Large intestine (tissue), 3 donors: Measurements from ENCODE around the gene CLSTN2. TPM values are rescaled to one million over a fixed set of nuclear protein-coding genes. Genes with fewer than 3 reads are reported as not detected.

ENCODE experiments used
- DNase-seq, 2 donors: peaks; one replicate each; pipeline versions ENCODE4 v3.0.0 to v3.0.0-alpha.2; 2013
- H3K27ac ChIP-seq: one replicate; pipeline ENCODE4 v1.5.1; 2013; ENCODE audit warnings: low read length
- H3K27me3 ChIP-seq: 2 replicates; pipeline ENCODE4 v1.6.1; 2013; ENCODE audit warnings: low read length; ENCODE audit not compliant: control insufficient read depth, insufficient read depth
- H3K36me3 ChIP-seq: 2 replicates; pipeline ENCODE4 v1.6.1; 2013; ENCODE audit warnings: low read length; ENCODE audit not compliant: control insufficient read depth, insufficient read depth
- H3K4me1 ChIP-seq: one replicate; pipeline ENCODE4 v1.6.1; 2013; ENCODE audit warnings: low read length; ENCODE audit not compliant: control insufficient read depth, insufficient read depth
- H3K4me3 ChIP-seq: one replicate; pipeline ENCODE4 v1.5.1; 2013; ENCODE audit warnings: low read length
- H3K9me3 ChIP-seq: one replicate; pipeline ENCODE4 v1.6.1; 2013; ENCODE audit warnings: mild to moderate bottlenecking, low read depth, low read length, moderate library complexity; ENCODE audit not compliant: control insufficient read depth
- WGBS: methylation state at CpG from one replicate; pipeline ENCODE4 v1.1.5; 2013; ENCODE audit warnings: low lambda C conversion rate; ENCODE audit not compliant: insufficient coverage; 5-methylcytosine and 5-hydroxymethylcytosine counted together
- polyA plus RNA-seq: library from polyadenylated mRNA; unstranded; fragments of 120-200 nt; gene quantifications from one replicate; pipeline ENCODE4 v1.2.1, GENCODE V29; 2013

The CLSTN2 gene
- polyA plus RNA-seq, 1 donor = 1.8 TPM

DNA sequence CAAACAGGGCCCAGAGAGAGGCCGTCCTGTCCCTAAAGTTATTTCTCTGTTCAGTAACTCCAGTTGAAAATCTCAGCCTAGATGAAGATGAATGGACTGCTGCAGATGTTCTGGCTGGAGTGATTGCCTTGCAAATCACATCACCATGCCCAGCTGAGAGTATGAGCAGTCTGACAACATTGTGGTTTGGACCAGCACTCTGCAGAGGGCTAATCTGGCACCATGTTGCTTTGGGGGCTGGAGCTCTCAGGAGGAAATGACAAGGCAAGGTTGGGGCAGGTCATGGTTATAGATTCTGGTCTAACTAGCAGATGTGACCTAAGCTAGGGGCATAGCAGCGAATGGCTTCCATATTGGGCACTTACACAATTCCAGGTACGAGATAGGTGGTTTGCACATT lies 314.2 kb downstream of the CLSTN2 start:
- H3K27me3 ChIP-seq = peaks cover 2% of the 10 kb centered on the region
- no peaks in the 10 kb centered on the region for H3K9me3 ChIP-seq
- no peak overlapping the region for H3K27ac ChIP-seq
- no CpG with 5 or more reads among the region's 3 CpGs for WGBS
- no peak for DNase-seq
- H3K36me3 ChIP-seq = no peaks in the 10 kb centered on the region
- H3K4me3 ChIP-seq = no peak overlapping the region
- H3K4me1 ChIP-seq = no peaks in the 10 kb centered on the region

DNA sequence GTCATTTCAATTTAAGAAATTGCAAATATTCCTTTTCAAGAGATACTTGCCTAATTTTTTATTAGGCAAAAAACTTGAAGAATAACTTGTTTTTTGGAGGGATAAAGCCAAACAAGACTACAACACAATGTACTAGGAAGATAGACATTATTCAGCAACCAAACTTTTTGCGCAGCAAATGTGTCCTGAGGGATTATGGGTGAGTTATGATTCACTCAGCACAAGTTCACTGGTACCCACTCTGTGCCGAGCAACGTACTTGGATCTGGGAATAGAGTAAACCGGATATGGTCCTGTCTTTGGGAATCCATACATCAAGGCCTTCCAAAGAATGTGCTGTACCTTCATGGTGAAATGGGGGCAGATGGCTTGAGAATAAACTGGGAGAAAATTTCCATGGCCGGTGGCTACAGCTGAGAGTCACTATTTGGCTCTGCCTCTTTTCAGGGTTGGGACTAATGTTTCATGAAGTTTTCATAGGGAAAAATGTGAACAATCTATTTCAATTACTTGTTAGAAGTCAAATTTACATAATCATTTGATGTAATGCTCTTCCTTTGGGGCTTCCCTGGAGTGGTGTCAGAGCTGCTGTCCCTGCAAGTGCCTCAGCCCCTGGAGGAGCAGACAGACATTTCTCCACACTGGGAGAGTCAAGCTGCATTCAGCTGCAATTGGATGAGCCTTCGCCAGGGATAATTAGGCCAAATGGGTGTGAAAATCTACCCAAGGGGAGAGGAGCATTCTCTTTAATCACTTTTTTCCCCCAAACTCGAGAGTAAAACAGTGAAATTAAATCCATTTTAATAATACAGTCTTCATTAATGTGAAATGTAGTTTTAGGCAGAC lies 315.2 kb downstream of the CLSTN2 start:
- no peak for DNase-seq
- Histone ChIP-seq H3K4me1 (no peaks in the 10 kb centered on the region), H3K9me3 (no peaks in the 10 kb centered on the region), H3K27me3 (peaks cover 2% of the 10 kb centered on the region), H3K27ac (no peak overlapping the region), H3K36me3 (no peaks in the 10 kb centered on the region), H3K4me3 (no peak overlapping the region)
- WGBS = 63% methylated on average over 1 of the region's 7 CpGs

DNA sequence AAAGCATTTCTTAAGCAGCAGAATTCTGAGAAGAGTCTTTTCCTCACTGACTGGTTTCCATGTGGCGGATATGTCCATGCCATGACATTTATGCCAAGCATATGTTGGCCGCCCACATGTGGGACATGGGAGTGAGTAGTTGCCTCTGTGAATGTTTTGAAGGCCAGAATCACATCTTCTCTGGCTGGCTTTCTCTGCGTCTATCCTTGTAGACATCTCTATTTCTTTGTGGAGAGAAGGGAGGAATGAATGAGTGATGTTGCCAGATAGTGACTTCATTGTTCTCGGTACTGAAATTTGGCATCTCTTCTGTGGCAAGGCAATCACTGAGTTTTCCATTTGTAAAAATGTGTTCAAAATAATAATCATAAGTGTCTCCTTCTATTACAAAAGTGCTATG lies 316.0 kb downstream of the CLSTN2 start:
- Histone ChIP-seq H3K4me1 (no peaks in the 10 kb centered on the region), H3K27ac (no peak overlapping the region), H3K27me3 (peaks cover 2% of the 10 kb centered on the region), H3K36me3 (no peaks in the 10 kb centered on the region), H3K9me3 (no peaks in the 10 kb centered on the region), H3K4me3 (no peak overlapping the region)
- DNase-seq = no peak
- no CpG with 5 or more reads among the region's 4 CpGs for WGBS

DNA sequence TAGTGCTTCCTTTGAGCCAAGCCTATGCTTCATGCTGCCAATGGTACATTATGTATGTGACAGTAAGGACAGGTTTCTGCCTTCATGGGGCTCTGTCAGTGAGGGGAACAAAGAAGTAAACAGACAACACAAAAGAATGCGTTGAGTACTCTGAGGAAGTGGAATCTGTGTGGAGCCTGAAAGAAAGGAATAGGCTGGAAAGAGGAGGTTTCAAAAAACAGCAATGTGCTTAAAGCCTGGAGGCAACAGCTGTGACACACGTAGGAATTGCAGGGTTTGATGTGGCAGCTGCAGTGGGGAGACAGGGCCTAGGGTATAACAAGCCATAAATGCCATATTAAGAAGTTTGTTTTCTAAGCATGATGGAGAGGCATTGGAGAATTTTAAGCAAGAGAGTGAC lies 316.7 kb downstream of the CLSTN2 start:
- peaks cover 2% of the 10 kb centered on the region for H3K27me3 ChIP-seq
- H3K4me3 ChIP-seq = no peak overlapping the region
- no CpG with 5 or more reads among the region's 2 CpGs for WGBS
- H3K9me3 ChIP-seq = no peaks in the 10 kb centered on the region
- no peaks in the 10 kb centered on the region for H3K4me1 ChIP-seq
- H3K36me3 ChIP-seq = no peaks in the 10 kb centered on the region
- no peak for DNase-seq
- H3K27ac ChIP-seq = no peak overlapping the region

DNA sequence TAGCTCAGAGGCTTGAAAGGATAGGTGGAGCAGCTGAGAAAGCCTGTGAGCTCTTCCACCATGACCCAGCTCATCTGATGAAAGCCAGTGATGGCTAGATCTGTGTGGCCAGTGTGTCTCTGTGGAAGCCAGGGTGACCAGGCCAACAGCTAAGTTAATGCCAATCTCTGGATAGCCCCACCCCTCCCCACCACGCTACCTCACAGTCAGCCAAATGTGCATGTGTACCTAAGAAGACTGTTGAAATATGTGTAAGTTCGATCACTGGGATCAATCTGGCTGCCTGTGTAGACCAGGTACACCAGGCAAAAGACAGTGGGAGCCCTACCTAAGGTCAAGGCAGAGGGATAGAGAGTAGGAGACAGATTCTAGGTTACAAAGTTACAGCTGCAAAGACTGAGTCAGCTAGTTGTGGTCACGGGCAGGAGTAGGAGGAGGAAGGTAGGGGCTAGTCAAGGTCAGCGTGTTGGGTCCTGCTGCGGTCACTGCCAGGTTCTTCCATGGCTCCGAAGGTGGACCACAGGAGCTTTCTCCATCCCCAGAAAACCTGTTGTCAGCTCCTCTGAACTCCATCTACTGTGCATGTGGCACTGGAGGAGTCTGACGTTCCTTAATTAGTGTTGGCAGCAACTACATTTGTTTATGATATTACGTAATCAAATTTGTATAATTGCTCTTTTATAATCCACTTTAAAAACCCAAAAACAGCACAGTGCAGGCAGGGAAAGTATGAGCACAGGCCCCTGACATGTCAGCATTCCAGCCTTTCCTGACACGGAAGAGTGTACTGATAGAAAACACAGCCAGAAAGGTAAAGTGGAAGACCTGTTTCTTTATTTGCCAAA lies 318.0 kb downstream of the CLSTN2 start:
- 100% methylated on average over 2 of the region's 9 CpGs for WGBS
- no peak overlapping the region for H3K4me3 ChIP-seq
- H3K27me3 ChIP-seq = peaks cover 2% of the 10 kb centered on the region
- no peaks in the 10 kb centered on the region for H3K36me3 ChIP-seq
- H3K9me3 ChIP-seq = no peaks in the 10 kb centered on the region
- no peak overlapping the region for H3K27ac ChIP-seq
- no peak for DNase-seq
- no peaks in the 10 kb centered on the region for H3K4me1 ChIP-seq

DNA sequence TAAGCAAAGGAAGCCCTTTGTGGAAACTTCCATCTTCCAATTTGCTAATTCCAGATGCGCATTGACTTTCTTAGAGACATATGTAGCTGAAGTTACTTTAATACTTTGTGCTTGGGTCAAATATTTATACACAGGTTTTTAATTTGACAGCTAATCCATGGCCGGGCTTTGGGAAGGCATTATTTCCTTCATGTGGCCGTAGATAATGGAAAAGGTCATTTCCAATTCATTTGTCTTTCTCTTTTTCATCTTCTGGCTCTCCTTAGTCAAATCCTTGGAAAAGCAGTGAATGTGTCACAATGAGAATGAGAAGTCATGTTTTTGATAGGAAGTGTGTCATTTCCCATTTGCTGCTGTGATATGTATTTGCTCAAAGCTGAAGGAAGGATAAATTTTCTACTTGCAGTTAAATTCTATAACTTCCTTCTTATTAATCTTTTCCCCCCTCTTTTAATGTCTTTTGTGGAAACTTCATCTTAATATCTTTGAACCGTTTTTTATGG lies 323.3 kb downstream of the CLSTN2 start:
- WGBS = no CpG with 5 or more reads among the region's 4 CpGs
- Histone ChIP-seq H3K36me3 (no peaks in the 10 kb centered on the region), H3K4me3 (no peak overlapping the region), H3K27ac (no peak overlapping the region), H3K27me3 (no peaks in the 10 kb centered on the region), H3K9me3 (no peaks in the 10 kb centered on the region), H3K4me1 (no peaks in the 10 kb centered on the region)
- DNase-seq = no peak

DNA sequence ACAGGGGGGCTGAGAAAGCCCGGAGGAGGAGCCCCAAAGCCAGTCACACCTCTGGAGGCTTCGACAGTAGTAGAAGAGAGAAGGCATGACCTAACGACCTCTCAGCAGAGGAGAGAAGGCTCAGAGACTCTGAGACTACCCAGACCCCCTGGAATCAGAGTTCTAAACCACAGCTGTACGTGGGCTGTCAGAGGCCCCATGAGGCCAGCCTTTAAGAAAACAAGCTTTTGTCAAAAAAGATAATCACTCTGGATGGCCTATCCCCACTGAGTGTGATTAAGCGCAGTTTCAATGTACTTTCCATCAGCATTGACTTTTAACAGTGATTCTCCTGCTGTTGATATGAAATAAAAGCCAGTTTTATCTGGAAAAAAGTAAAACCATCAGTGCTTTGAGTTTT lies 330.3 kb downstream of the CLSTN2 start:
- Histone ChIP-seq H3K9me3 (no peaks in the 10 kb centered on the region), H3K4me1 (no peaks in the 10 kb centered on the region), H3K27ac (no peak overlapping the region), H3K27me3 (no peaks in the 10 kb centered on the region), H3K36me3 (no peaks in the 10 kb centered on the region), H3K4me3 (no peak overlapping the region)
- DNase-seq = no peak
- no CpG with 5 or more reads among the region's 5 CpGs for WGBS

DNA sequence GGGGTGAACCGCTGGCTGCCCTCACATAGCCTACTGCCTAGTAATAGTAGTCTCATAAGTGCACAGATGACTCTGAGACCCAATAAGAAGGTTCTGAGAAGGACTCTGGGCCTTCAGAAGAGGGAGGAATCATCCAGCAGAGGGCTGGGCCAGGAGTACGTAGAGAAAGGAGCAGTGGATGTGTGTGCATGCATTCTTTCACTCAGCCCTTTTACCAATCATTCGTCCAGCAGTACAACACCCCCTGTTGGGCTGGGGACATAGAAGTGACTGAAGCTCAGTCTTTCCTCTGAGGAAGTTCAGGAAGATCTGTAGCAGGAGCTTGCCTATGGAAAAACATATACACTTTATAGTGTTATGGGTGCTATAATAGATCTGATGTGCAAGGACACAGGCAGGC lies 333.1 kb downstream of the CLSTN2 start:
- H3K4me1 ChIP-seq = no peaks in the 10 kb centered on the region
- H3K27me3 ChIP-seq = no peaks in the 10 kb centered on the region
- H3K9me3 ChIP-seq = no peaks in the 10 kb centered on the region
- no peak overlapping the region for H3K27ac ChIP-seq
- no peaks in the 10 kb centered on the region for H3K36me3 ChIP-seq
- DNase-seq = no peak
- WGBS = no CpG with 5 or more reads among the region's 3 CpGs
- H3K4me3 ChIP-seq = no peak overlapping the region

DNA sequence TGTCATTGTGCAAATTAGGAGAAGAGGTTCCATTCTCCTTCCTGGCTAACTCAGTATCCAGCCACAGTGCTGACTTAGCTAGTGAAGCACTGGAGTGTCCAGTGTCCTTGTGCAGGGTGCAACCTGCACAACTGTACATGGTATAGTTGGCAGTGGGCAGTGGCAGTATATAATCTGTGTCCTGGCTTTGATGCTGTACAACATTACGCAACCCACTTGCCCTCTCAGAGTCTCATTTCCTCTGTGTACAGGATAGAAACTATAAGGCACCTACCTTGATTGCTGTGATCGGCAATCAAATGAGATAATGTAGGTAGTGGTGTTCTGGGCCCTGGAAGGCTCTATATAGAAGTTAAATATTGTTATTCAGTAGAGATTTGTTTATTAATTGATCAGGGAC lies 333.6 kb downstream of the CLSTN2 start:
- no CpG with 5 or more reads among the region's 2 CpGs for WGBS
- no peak for DNase-seq
- Histone ChIP-seq H3K27ac (no peak overlapping the region), H3K27me3 (no peaks in the 10 kb centered on the region), H3K9me3 (no peaks in the 10 kb centered on the region), H3K4me1 (no peaks in the 10 kb centered on the region), H3K4me3 (no peak overlapping the region), H3K36me3 (no peaks in the 10 kb centered on the region)

DNA sequence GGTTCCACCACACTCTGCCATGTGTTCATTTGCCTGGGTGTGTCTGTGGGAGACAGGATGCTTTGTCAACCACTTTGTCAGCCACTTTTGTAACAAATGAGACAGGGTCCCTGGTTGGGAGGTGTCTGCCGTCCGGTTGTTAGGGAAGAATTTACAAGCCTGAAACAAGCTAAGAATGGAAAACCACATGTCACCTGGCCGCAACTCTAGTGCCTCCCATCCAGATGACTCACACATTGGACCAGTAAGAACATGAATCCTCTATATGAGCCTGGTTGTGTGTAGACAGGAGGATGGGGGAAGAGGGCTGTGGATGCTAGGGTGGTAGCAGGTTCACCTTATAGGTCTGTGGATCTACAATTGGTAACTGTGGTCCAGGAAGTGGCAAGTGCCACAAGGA lies 335.3 kb downstream of the CLSTN2 start:
- no peak for DNase-seq
- no CpG with 5 or more reads among the region's 3 CpGs for WGBS
- Histone ChIP-seq H3K9me3 (no peaks in the 10 kb centered on the region), H3K4me1 (no peaks in the 10 kb centered on the region), H3K4me3 (no peak overlapping the region), H3K27me3 (no peaks in the 10 kb centered on the region), H3K27ac (no peak overlapping the region), H3K36me3 (no peaks in the 10 kb centered on the region)
